HEK293 (cell line): Measurements from ENCODE around the gene KLHL13.

ENCODE experiments used
- KLF1 ChIP-seq: fragments of 450-650 bp; formaldehyde crosslinking; IDR thresholded peaks from 2 replicates; pipeline ENCODE4 v1.5.1; 2016; ENCODE audit warnings: missing biosample characterization, missing genetic modification characterization
- SP3 ChIP-seq: fragments of 450-650 bp; formaldehyde crosslinking; IDR thresholded peaks from 2 replicates; pipeline ENCODE4 v1.5.1; 2016; ENCODE audit warnings: missing biosample characterization, missing genetic modification characterization
- YY1 ChIP-seq: fragments of 450-650 bp; formaldehyde crosslinking; IDR thresholded peaks from 2 replicates; pipeline ENCODE4 v1.5.1; 2018; ENCODE audit warnings: missing biosample characterization, missing genetic modification characterization
- ZNF274 ChIP-seq, 2 experiments: fragments of 200-500 bp in 1 of 2; fragments of 450-650 bp in 1 of 2; sonication (Bioruptor generic) in 1 of 2; formaldehyde crosslinking in 1 of 2; IDR thresholded peaks; 2 replicates each; pipeline versions ENCODE4 v1.5.1 to v1.6.1; 2014 to 2016; ENCODE audit warnings: borderline replicate concordance in 1 of 2, inconsistent platforms in 1 of 2, low read length in 1 of 2, missing biosample characterization in 1 of 2, missing genetic modification characterization in 1 of 2
- TF ChIP-seq, protein P1 (sequence below): fragments of 450-650 bp; formaldehyde crosslinking; IDR thresholded peaks from 2 replicates; pipeline ENCODE4 v1.5.1; 2016; ENCODE audit warnings: missing biosample characterization, missing genetic modification characterization
- TF ChIP-seq, protein P2 (sequence below): fragments of 450-650 bp; formaldehyde crosslinking; IDR thresholded peaks from 2 replicates; pipeline ENCODE4 v1.5.1; 2016; ENCODE audit warnings: missing biosample characterization, missing genetic modification characterization

DNA sequence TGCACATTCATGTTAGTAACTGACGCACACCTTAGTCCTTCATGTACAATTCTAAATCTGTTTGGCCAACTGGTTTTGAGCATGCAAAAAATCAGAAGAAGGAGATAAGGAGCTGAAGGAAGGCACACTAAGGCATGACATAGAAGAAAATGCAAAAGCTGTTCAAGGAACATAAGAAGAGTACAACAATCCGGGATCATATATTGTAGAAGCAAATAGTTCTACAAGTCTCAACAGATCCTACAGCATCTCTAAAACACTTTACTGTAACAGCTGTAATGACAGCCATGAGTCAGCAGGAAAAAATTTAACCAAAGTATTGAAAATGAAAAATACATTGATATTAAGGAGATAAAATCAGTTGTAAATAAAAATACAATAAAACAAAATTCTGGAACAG lies 57.7 kb downstream of the KLHL13 start:
- TF ChIP-seq, protein P1, sequence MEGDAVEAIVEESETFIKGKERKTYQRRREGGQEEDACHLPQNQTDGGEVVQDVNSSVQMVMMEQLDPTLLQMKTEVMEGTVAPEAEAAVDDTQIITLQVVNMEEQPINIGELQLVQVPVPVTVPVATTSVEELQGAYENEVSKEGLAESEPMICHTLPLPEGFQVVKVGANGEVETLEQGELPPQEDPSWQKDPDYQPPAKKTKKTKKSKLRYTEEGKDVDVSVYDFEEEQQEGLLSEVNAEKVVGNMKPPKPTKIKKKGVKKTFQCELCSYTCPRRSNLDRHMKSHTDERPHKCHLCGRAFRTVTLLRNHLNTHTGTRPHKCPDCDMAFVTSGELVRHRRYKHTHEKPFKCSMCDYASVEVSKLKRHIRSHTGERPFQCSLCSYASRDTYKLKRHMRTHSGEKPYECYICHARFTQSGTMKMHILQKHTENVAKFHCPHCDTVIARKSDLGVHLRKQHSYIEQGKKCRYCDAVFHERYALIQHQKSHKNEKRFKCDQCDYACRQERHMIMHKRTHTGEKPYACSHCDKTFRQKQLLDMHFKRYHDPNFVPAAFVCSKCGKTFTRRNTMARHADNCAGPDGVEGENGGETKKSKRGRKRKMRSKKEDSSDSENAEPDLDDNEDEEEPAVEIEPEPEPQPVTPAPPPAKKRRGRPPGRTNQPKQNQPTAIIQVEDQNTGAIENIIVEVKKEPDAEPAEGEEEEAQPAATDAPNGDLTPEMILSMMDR: no peak
- no peak for TF ChIP-seq YY1 (tag by site-specific recombination)
- TF ChIP-seq ZNF274 (IDR thresholded peaks at IDR 0.05; ENCODE audit: low read length): no peak
- TF ChIP-seq ZNF274 (tag by site-specific recombination; IDR thresholded peaks at IDR 0.05; ENCODE audit: borderline replicate concordance): no peak
- TF ChIP-seq KLF1 (tag by site-specific recombination): no peak
- TF ChIP-seq, protein P2, sequence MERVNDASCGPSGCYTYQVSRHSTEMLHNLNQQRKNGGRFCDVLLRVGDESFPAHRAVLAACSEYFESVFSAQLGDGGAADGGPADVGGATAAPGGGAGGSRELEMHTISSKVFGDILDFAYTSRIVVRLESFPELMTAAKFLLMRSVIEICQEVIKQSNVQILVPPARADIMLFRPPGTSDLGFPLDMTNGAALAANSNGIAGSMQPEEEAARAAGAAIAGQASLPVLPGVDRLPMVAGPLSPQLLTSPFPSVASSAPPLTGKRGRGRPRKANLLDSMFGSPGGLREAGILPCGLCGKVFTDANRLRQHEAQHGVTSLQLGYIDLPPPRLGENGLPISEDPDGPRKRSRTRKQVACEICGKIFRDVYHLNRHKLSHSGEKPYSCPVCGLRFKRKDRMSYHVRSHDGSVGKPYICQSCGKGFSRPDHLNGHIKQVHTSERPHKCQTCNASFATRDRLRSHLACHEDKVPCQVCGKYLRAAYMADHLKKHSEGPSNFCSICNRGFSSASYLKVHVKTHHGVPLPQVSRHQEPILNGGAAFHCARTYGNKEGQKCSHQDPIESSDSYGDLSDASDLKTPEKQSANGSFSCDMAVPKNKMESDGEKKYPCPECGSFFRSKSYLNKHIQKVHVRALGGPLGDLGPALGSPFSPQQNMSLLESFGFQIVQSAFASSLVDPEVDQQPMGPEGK (tag by site-specific recombination): no peak
- no peak for TF ChIP-seq SP3 (tag by site-specific recombination)
